ENCODE results near the gene INAVA. TPM values are rescaled to one million over a fixed set of nuclear protein-coding genes. Genes with fewer than 3 reads are reported as not detected.
"Not testable (repeated sequence)": the region's sequence is repeated elsewhere in the genome, so short reads cannot be mapped to it uniquely, and the experiment has no call there.

The INAVA gene
- total RNA-seq, 1 donor from 2014 or later = 191 TPM

GRCh38 chr1:200960236-200960947 lies 65.7 kb downstream of the INAVA start:
- TF ChIP-seq, protein P1, sequence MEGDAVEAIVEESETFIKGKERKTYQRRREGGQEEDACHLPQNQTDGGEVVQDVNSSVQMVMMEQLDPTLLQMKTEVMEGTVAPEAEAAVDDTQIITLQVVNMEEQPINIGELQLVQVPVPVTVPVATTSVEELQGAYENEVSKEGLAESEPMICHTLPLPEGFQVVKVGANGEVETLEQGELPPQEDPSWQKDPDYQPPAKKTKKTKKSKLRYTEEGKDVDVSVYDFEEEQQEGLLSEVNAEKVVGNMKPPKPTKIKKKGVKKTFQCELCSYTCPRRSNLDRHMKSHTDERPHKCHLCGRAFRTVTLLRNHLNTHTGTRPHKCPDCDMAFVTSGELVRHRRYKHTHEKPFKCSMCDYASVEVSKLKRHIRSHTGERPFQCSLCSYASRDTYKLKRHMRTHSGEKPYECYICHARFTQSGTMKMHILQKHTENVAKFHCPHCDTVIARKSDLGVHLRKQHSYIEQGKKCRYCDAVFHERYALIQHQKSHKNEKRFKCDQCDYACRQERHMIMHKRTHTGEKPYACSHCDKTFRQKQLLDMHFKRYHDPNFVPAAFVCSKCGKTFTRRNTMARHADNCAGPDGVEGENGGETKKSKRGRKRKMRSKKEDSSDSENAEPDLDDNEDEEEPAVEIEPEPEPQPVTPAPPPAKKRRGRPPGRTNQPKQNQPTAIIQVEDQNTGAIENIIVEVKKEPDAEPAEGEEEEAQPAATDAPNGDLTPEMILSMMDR (conservative IDR thresholded peaks at IDR 0.05; ENCODE audit: low read depth, low read length) = no peak
- no peak overlapping the region for H3K4me3 ChIP-seq (ENCODE audit: low read depth, low read length)
- DNase-seq (ENCODE audit: low read depth) = no peak

DNA sequence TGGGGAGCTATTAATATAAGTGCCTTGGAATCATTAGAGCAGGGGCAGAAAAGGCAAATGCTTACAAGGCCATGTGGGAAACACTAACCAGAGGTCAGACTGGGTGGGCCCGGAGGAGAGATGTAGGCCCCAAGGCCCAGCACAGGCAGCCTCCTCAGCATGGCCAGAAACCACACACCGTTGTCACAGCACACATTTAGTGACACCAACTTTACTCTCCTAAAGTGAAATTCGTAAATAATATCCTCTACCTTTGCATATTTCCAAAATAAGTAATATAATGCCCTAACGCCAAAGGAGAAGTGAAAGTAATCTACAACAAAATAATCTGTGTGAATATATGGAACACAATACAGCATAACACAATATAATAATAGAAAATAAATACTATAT lies 66.2 kb downstream of the INAVA start:
- H3K4me3 ChIP-seq (ENCODE audit: low read depth, low read length) = no peak overlapping the region
- TF ChIP-seq, protein P1 (conservative IDR thresholded peaks at IDR 0.05; ENCODE audit: low read depth, low read length) = no peak
- no peak for DNase-seq (ENCODE audit: low read depth)

GRCh38 chr1:200962151-200962550 lies 67.5 kb downstream of the INAVA start:
- H3K4me3 ChIP-seq (ENCODE audit: low read depth, low read length); DNase-seq (ENCODE audit: low read depth): not testable (repeated sequence)

- no peak for DNase-seq (ENCODE audit: low read depth)
- no peak overlapping the region for H3K4me3 ChIP-seq (ENCODE audit: low read depth, low read length)
- TF ChIP-seq, protein P1 (conservative IDR thresholded peaks at IDR 0.05; ENCODE audit: low read depth, low read length) = no peak
Measured at GRCh38 chr1:200962631-200963030, 67.9 kb downstream of the INAVA start.

DNA sequence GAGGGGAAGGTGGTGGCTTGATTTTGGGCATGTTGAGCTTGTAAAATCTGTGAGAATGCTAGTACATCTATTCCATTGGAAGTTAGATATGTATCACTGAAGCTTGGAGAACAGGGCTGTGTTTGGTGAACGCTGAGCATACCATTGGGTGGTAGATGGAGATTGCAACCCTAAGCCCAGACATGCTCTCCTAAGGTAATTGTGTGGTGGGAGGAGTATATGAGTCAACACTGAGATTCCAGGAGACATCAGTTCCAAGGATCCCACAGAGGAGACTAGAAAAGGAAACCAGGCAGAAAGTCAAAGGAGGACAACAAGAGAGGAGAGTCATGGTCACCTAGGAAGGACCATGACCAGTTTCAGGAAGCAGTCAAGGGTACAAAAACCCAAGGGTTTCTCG lies 68.4 kb downstream of the INAVA start:
- no peak overlapping the region for H3K4me3 ChIP-seq (ENCODE audit: low read depth, low read length)
- no peak for DNase-seq (ENCODE audit: low read depth)
- TF ChIP-seq, protein P1 (conservative IDR thresholded peaks at IDR 0.05; ENCODE audit: low read depth, low read length) = no peak

- not testable (repeated sequence) for DNase-seq (ENCODE audit: low read depth); H3K4me3 ChIP-seq (ENCODE audit: low read depth, low read length)
Measured at GRCh38 chr1:200963888-200964287, 69.2 kb downstream of the INAVA start.

Other genes starting within 250 kb of the INAVA start
- 9.2 and 15.7 TPM in 2 replicates for gene DDX59, start 225.0 kb upstream of the INAVA start, total RNA-seq
- gene CAMSAP2, start 156.0 kb upstream of the INAVA start, total RNA-seq = 10.6 and 12.1 TPM in 2 replicates
- 0.65 TPM in 1 of 2 replicates, not detected in the other for gene GPR25, start 21.9 kb upstream of the INAVA start, total RNA-seq
- gene KIF21B, start 128.8 kb downstream of the INAVA start, total RNA-seq = 12.0 and 13.3 TPM in 2 replicates
- not detected in 2 replicates for gene CACNA1S, start 217.5 kb downstream of the INAVA start, total RNA-seq
- gene ASCL5, start 232.3 kb downstream of the INAVA start, total RNA-seq = not detected in 2 replicates

Measured in epithelial cell of proximal tubule (primary cell).